GM19328 (cell line): Measurements from ENCODE around the gene GARS1.

Experiments
- ATAC-seq: cut with Tn5 transposase; IDR thresholded peaks from one replicate; pipeline ENCODE4 v1.9.1; 2021; ENCODE audit warnings: mild to moderate bottlenecking, moderate library complexity; ENCODE audit not compliant: unreplicated experiment

GARS1 gene

DNA sequence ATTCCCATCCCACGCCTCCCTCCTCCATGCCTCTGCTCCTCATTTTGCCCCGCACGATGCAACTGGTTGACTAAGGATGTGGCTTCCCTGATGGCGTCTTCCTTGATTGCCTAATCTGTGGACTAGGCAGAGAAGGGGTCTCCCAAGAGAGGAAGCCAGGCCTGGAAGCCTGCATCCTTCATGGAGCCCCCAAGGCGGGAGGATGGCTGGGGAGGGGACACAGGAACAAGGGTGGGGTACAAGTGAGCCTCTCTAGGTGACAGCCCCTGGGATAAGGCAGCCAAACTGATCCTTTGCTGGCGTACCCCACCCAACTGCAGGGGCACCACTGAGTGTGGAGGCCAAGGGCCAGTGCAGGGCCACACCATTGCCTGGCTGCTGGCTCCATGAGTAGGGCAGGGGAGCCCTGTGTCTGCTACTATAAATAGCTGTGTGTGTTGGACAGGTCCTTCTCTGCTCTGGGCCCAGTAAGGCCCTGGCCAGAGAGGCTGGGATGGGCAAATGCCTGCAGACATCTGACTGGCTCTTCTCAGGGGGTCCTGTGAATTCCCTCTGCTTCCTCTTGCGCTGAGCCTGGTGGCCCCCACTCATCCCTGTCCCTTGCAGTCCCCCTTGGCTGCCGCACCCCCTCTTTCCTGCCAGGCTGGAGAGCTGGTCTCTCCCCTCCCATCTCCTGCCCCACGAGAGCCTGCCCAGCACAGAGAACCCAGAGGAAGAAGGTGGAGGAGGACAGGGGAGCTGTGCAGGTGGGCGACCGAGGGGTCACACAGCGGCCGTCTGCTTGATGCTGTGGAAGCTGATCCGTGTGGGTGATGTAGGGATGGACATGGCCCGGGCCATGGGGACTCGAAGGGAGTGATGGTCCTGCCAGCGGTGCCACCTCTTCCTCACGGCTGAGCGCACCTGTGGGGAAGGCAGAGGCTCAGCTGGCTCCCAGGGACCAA is 58.3 kb downstream of the GARS1 start:
- ATAC-seq = no peak

DNA sequence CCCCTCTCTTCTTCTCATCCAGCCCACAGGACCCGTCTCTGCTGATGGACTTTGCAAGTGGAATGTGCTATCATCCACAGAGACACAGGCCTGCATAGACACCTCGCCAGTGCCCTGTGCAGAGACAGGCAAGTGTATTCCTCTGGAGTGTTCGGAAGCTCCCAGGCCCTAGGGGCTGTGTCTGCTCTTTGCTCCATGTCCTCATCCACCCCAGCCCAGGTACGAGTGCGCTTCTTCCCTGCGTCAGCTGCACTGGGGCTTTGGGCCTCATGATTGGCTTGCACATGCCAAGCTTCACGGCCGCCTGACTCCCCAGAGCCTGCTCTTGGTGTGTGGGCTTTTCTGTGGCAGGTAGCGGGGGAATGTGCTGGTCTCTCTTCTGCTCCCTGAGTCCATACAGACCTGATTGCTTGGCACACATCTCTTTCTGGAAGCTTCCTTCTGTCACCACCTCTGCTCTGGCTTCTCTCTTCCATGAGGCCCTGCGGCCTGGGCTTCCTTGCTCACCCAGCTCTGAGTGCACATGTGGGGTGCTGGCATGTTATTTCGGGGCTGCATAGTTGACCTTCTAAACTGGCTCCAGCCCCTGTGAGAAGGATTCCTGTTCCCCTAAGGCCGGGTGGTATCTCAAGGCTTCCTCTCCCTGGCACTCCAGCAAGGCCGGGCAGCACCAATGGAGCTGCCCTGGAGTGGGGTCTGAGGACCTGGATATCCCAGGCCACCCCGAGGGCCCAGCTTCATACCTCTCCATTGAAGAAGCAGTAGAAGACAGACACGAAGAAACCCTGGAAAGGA is 59.8 kb downstream of the GARS1 start:
- no peak for ATAC-seq

DNA sequence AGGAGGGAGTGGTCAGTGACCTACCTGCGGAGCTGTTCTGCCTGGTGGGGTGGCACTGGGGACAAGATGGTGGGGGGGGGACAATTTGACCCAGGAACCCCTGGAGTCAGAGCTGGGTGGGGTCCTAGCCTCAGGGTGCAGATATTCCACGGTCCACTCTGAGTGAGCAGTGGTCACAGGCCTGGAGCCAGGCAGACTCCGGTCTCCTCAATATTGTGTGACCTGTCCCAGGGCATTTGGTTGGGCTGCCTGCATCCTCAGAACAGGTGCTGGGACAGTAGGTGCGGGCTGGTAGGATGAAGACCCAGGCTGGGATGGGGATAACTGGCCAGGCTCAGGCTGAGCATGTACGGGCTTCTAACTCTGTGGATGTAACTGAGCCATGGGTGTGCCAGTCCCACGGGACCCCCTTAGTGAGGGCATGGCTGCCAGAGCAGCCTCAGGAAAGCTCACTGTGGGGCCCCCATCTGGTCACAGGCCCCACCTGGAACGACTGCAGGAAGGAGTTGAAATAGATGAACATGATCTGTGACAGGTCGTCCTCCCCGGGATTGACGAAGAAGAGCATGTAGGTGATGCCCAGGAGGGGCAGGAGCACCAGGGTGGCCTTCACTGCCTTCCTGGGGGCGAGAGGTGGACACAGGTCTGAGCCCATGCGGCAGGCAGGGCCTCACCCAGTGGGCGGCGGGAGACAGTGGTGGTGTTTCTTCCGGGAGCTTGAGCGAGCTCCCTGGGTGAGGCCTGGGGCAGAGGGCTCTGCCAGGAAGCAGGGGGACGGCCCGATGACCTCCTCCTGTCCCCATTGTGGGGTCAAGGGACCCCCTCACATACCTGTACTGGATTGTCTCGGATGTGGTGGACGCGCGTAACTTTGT is 60.7 kb downstream of the GARS1 start:
- no peak for ATAC-seq

DNA sequence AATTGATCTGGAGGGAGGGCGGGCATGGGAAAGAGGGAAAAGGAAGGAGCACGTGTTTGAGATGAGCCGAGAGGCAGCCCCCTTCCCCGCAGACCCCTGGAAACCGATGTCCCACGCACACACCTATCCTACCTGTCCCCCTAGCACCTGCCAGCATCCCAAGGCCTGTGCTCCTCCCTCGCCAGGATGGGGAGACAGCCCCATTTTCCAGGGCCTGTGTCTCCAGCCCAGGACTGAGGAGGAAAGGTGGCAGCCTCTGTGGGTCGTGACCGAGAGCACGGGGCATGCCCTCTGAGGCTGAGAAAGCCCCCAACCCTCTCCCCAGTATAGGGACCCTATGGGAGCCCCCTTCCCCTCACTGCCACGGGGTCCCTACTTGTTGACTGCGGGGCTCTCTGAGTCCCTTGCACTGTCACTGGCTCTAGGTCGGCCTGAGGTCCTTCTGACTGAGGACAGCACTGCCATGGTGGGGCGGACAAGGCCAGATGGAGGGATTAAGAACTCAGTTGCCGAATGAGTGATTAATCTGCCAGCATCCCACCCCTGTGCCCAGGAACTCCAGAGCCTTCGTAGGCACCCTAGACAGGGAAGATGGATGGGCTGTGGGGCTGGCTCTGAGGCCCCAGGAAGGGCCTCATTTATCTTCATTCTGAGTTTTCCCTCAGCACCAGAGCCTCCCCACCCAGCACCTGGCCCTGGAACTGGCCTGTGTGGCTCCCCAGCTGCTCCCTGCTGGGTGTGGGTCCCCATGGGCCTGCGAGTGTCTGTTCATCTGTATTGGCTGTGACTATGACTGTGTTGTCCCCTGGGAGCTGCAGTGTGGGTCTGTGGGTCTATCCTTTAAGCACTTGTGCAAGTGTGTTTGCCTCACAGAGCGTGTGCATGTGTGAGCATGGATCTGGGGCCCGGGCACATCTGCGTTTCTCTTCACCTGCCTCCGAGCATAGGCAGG is 61.6 kb downstream of the GARS1 start:
- ATAC-seq = no peak

DNA sequence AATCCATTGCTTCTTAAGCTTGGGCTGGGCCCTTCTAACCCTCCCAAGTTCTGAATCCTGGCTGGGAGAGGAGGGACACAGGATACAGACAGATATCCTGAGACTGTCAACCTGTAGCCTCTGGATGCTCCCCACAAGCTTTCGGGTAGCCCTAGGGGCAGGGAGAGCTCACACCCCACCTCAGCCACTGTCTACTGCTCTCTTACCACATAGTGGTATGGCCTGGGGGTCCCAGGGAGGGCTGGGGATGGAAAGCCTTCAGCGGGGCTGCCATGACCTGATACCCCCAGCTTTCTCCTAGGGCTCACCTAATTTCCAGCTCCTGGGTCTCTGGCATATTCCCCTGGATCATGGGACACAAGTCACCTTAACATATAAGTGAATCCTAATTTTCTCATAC is 62.5 kb downstream of the GARS1 start:
- no peak for ATAC-seq

DNA sequence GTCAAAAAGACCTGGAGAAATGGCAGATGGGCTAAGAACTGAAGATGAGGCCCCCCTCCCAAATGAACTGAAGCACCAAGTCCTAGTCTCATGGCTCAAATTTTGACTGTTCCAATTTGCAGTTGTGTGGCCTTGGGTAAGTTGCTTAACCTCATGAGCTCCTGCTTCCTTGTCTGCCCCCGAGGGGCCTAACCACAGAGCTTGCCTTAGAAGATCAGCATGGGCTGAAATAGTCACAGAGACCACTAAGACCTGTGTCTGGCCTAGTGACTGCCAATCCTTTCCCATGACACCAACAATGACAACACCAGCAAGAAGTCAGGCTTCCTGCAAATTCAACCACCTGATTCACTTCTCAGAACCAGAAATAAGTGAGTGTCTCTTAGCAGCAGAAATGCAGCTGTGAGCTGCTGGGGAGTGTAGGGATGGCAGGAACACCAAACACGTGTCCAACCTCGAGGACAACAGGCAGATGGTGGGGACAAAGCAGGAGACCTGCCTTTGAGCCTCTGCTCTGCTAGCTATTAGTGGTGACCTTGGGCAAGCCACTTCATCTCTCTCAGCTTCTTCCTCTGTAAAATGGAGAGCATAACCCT is 63.9 kb downstream of the GARS1 start:
- ATAC-seq = no peak

DNA sequence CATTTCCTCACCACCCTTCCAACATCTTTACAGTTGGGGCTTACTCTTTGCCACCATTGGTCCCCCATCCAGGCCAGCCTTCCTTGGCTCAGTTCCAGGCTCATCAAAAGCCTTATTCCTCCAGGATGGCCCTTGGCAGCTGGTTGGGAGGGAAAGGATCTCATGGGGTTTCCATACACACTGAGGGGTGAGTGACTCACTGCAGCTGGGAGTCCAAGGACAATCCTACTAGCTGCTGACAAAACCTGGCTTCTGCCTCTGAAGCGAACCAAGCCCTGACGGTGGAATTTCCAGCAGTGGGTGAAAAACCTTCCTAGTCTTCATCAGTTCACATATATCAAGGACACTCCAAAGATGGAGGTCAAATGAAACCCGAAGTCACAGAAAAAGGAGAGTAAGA is 64.6 kb downstream of the GARS1 start:
- ATAC-seq = no peak

DNA sequence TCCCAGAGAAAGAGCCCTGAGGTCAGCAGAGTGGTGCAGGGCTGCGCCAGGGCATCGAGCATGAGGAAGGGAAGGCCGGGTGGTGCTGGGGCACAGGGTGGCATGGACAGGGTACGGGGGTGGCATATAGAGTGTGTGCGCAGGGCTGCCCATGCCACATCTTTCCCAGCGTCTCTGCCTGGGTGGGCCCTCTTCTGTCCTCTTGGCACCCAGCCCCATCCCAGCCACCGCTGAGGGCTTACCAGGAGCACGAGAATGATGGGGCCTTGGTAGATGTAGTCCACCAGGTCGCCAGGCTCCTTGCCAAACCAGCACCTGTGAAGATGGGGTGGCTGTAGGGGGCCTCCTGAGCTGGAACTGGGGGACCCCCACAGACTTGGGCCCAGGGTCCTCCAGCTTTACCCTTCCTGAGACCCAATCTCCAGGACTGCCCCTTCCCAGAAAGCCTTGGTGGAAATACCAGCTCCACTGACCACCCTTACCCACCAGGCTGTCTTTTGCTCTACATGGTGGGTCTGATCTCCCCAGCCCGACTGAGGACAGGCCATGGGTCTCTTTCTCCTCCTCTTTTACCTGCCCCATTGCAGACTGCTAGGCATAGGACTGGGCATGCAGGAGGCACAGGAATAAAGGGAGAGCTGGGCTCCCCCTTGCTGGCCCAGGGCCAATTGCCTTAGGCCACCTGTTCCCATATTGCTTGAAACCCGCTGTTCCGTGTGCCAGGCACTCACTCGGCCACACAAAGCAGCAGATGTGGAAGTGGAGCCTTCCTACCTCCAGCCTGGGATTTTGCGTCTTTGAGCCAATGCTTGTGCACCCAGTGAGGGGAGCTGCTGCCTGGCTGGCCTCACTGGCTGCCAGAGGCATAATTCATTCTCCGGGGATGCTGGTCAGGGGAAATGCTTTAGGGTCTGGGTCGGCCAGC is 65.9 kb downstream of the GARS1 start:
- no peak for ATAC-seq

DNA sequence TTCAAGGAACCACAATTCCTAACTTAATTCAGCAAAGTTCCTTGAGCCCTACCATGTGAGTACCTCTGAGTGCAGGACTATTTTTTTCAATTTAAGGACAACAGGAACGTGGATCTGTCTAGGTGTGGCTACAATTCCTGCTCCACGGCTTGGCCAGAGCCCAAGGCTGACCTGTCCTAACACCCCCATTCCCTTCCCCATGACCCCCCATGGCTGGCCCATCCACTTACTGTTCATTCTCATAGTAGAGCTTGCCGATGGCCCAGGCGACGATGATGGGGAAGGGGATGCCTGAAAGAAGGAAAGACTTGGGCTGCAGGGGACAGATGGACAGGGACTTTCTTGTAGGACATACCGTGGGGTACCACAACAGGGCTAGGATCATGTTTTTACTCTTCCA is 67.2 kb downstream of the GARS1 start:
- ATAC-seq = no peak

DNA sequence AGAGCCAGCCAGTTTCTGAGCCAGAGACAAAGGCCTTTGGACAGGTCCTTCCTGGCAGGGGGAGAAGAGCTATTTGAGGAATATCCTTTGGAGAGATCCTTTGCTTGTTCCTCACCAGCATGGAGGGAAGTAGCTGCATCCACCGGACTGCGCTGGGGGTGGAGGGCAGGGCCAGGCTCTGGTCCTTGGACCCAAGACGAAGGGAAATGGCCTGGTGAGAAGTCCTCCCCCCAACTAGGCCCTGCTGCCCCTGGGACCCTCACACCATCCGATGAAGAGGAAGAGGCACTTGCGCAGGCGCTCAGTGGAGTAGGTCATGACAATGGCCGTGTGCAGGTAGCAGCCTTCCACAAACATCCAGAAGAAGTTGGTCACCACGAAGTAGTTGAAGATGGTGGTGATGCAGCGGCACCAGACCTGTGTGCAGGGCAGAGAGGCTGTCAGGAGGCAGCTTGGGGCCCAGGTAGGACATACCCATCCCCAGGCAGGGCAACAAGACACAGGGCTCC is 67.8 kb downstream of the GARS1 start:
- no peak for ATAC-seq

DNA sequence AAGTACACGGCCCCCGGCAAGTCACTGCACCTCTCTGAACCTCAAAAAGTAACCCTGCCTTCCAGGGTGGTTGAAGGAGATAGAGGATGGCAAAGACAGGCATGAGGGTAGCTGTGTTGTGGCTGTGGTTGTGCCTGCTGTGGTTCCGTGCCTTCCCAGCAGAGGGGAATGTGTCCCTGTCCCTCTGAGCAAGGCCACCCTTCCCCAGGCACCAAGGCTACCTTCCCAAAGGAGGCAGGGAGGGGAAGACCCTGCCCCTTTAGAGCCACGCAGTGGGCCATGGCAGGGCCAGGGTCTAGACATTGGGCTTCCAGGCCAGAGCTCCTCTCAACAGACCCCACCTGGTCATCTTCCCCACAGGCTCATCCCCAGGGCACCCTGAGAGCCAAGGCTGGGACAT is 68.7 kb downstream of the GARS1 start:
- no peak for ATAC-seq

DNA sequence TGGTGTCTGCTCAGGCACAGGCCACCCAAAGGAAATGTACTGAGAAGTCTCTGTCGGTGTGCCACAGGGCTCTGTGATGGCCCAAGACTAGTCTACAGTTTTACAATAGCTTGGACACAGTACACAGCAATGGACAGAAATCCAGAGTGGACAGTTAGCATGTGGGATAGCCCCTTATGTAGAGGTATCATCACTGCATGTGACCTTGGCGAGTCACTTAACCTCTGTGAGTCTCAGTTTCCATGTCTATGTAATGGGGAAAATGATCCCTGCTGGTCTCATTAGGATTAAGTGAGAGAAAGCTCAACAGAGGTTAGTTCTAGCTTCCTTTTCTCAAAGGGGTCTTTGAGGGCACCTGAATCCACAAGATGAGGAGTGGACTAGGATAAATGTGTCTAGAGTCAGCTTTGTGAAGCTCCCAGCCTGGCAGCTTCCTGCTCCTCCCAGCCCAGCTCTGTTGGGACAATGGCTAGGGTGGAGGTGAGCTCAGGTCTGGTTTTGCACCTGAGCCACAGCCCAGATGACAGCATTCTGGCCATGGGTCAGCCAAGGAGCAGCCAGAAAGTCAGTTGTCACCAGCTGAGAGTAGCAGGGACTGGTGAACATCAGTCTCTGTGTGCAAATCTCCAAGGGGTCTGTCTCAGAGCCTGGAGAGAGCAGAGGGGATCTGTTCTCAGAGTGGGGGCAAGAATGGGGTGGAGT is 69.7 kb downstream of the GARS1 start:
- no peak for ATAC-seq

DNA sequence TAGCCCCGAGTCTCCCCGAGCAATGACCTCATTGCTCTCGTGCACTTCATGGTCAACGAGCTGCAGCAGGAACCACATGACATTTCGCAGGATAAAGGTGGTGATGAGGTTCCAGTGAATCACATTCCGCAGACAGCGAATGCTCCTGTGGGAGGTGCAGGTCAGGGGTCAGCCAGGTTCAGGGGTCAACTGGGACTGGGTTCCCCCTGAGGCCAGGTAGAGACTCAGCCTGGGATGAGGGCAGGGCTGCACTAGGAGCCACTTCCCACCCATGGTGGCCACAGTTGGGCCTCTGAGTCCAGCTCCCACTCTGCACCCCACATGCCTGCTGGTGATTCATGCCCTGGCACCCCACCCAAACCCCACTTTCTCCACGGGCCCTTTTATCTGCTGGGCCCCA is 70.4 kb downstream of the GARS1 start:
- no peak for ATAC-seq

DNA sequence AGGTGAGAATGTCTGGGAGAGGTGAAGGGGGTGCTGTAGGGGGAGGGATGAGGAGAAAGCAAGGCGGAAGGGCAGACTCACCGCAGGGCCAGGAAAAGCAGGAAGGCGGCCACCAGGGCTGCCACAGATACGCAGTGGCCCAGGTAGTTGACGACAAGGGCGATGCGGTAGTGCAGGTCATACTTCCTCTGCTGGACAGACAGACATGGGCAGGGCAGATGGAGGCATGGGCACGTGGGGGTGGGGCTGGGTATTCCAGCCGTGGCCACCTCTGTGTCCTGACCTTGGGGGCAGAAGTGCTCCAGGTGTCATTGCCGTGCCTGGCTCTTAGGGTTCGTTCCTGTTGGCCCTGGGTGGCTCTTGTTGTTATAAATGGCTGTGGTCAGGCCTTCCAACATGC is 70.8 kb downstream of the GARS1 start:
- no peak for ATAC-seq

DNA sequence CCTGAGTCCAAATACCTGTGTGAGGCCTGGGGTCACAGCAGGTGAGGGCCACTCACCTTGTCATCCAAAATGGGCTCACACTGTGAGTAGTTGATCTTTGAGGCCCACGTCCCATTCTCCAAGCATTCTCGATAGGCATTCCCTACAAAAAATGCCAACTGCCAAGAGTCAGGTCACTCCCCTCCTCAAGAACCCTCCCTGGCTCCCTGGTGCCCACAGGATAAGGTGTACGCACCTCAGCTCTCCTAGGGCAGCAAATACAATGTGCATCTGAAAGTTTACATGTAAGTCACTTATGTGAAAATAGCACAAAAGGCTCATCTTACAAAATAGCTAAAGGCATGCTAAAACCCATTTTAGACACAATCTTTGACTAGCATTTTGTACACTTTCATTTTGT is 72.5 kb downstream of the GARS1 start:
- no peak for ATAC-seq

DNA sequence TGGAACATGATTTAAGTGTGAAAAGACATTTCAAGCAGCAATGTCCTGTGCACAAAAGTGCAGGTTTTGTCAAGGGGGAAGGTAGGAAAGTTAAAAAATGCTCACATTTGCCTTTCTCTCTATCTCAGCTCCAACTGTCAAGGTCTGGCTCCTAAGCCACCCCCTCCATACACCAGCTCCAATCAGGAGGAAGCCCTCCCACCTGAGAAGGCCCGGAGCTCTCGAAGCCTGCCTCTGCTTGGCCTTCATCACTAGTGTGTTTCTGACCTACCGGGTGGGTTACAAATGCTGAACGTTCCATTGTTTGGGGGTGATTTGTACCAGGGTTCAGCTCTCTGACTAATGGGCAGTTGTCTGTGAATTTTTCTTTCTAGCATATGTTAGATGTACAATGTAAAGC is 73.4 kb downstream of the GARS1 start:
- no peak for ATAC-seq

DNA sequence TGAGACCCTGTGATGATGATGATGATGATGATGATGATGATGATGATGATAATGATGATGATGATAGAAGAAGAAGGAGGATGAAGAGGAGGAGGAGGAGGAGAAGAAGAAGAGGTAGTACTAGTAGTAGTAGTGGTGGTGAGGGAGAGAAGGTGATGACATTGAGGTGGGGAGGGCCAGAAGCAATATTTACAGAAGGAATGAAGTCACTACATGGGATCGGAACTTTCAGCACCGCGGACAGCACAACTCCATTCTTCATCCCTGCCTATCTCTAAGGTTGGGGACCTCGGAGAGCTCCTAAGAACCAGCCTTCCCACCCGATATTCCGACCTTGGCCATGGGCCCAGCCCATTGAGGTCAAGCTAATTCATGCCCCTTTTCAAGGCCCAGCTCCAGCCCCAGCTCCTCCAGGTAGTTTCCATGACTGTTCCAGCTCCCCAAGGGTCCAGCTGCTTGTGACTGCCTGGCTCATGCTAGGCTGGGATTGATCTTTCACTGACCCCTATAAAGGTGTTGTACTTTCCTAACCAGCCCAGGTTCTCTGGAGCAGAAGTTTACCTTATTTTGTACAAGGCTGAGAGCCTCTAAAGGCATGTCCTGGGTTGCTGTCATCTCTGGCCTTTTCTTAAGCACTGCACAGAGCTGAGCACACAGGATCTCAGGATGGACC is 77.3 kb downstream of the GARS1 start:
- ATAC-seq = no peak
